Non-pigmented ciliary epithelial cell (primary cell): ENCODE data around the gene TMEM170B.

ENCODE experiments used
- DNase-seq: peaks from one replicate; pipeline ENCODE4 v3.0.0-alpha.2; 2010; ENCODE audit warnings: low read depth

TMEM170B gene

GRCh38 chr6:11616200-11616611 is 78.7 kb downstream of the TMEM170B start:
- peak; percentile 87 for DNase-seq

- no peak for DNase-seq
Measured at GRCh38 chr6:11618533-11618932, 81.0 kb downstream of the TMEM170B start.

- DNase-seq = no peak
Measured at GRCh38 chr6:11621119-11621518, 83.6 kb downstream of the TMEM170B start.

- DNase-seq = no peak
Measured at GRCh38 chr6:11622156-11622555, 84.6 kb downstream of the TMEM170B start.

- no peak for DNase-seq
Measured at GRCh38 chr6:11623272-11623671, 85.7 kb downstream of the TMEM170B start.

GRCh38 chr6:11625302-11625701 is 87.8 kb downstream of the TMEM170B start:
- no peak for DNase-seq

GRCh38 chr6:11626356-11626755 is 88.8 kb downstream of the TMEM170B start:
- no peak for DNase-seq

- DNase-seq = no peak
Measured at GRCh38 chr6:11628562-11628961, 91.0 kb downstream of the TMEM170B start.

GRCh38 chr6:11631008-11631407 is 93.5 kb downstream of the TMEM170B start:
- no peak for DNase-seq

- no peak for DNase-seq
Measured at GRCh38 chr6:11631539-11631938, 94.0 kb downstream of the TMEM170B start.

GRCh38 chr6:11632231-11632630 is 94.7 kb downstream of the TMEM170B start:
- no peak for DNase-seq

- no peak for DNase-seq
Measured at GRCh38 chr6:11632795-11633511, 95.4 kb downstream of the TMEM170B start.
